EL (cell line): ENCODE measurements around the gene COL12A1.

Source experiments
- DNase-seq: peaks from one replicate; pipeline ENCODE4 v3.0.0-alpha.2; 2016

COL12A1 gene

DNA sequence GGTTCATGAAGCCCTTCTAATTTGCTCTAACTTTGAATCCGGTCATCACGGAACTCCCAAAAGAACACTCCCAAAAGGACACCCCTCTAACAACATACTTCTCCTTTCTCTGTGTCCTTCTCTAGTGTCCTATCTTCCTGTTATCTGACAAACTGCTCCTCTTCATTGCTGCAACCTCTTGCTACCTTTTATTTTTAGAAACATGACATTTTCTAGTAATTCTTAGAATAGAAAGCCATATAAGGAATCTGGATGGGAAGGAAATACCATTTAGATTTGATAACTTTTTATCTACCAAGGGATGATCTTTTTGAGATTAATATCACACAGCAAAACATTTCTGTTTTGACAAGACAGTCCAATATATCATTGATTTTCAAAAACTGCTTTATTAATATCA lies 63.1 kb downstream of the COL12A1 start:
- no peak for DNase-seq

DNA sequence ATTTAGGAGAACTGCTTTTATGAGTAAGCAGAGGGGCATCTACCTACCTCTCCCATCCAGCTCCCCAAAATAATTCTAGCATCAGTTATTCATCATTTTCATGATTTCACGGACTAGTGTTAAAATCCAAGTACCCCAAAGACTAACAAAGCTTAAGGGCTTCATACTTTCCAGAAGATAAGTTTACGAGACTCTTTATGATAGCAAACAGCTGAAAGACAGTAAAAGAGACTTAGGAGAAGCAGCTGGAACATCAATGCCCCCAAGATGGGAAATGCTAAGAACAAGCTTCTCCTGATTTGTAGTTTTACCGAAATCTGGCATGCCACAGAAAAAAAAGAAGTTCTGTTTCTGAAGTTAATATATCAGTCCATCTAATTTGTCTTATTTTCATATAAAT lies 70.0 kb downstream of the COL12A1 start:
- DNase-seq = no peak

DNA sequence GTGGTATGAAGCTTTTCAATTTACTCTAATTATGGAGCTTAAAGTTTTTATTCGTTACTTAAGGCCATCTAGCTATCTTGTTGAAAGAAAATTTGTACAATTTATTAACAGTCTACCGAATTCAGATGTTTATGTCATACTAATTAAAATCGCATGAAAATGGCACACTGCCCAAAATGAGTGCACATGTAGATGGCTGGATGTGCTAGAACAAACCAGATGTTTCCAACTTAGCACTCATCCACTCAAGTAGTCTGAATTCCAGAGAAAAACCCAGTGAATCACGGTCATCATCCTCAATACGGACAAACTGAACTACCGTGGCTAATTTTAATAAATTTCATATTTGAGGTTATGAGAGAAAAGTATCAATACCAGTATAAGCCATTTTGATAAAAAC lies 70.4 kb downstream of the COL12A1 start:
- DNase-seq = peak; percentile 32

DNA sequence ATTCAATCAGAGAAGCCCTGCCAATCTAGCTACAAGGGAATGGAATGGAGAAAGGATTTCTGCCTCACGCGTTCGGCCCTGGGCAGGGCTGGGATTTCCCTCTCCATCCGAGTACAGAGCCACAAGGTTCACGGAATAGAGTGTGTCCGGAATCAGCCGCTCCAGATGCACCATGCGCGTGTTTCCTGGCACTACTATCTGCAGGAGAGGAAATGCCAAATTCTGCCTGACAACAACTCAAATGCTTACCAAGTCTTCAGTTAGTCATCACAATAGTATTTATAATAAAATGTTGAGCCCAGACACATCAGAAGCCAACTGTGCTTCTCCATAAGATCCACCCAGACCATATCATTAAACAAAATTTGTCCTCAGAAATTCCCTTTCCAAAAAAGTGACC lies 75.1 kb downstream of the COL12A1 start:
- DNase-seq = peak; percentile 76

DNA sequence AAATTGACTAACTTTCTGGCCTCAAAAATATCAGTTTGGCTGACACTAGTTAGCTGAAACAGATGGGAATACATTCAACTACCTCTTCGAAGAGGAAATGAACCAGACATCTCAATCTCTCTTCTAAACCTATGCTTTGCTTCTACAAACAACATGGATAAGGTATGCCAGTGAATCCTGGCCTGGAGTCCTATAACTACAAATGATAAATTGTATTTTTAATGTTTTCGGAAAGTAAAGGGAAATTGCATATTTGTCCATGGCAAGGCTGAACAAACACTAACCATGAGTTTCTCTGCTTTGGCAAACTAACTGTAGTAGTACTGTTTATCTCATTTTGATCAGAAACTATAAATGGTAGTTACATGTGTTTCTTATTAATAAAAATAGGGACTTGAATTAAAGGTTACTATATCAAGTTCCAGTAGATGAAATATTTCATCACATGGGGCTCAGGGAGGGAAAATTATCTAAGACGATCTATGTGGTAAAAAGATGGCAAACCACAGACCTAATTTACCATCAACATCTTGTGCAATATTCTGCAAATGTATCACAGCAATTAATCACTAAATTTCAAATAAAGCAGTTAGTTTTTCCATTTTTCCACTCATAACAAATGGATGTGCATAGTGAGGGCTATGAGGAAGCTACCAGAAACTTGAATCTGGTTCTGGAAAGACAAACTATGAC lies 76.8 kb downstream of the COL12A1 start:
- peak; percentile 47 for DNase-seq

DNA sequence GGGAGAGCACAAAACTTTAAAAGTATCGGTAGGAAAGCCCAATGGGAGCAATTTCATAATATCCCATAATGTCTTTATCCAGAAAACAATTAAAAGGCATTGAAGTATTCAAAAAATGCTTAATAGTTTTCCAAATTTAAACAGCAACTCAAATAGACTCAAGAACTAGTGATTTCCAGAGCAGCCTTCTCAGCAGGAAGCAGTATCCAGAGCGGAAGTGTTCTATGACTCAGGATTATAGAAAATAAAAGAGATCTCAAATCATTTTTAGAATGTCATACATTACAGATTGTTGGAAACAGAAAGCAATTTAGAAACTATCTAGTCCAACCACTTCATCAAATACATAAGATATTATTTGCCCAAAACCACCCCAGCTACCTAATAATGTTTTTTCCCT lies 79.3 kb downstream of the COL12A1 start:
- no peak for DNase-seq

DNA sequence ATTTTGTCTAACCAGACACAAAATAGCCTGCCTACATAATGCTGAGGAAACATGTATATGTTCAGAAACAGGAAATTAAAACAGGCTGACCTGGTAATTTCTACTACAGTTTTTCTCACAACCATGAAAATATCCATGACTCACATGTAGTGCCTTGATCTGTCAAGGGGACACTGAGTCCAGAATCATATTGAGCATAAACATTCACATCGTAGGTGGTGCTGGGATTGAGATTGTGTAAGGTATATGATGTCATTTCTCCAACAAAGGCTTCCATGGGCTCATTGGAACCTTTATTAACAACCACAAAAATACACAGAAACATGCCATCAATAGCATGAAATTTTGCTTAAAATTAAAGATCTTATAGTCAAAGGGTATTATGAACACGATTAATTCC lies 80.9 kb downstream of the COL12A1 start:
- no peak for DNase-seq

DNA sequence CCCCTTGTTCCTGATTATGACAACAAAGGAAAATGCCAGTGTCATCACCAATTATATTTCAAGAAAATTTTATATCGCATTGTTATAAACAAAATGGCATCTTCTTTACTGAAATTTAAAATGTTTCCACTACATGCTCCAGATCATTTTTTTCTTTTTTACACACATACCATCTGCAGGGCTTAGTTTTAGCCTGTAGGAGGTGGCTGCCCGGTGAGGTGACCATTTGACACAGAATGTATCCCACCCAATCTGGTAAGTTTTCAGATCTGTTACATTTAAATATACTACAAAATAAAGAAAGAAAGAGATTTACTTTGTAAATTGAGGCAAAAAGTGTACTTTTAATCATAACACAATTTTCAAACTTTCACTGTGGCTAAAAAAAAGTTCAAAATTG lies 81.8 kb downstream of the COL12A1 start:
- no peak for DNase-seq

DNA sequence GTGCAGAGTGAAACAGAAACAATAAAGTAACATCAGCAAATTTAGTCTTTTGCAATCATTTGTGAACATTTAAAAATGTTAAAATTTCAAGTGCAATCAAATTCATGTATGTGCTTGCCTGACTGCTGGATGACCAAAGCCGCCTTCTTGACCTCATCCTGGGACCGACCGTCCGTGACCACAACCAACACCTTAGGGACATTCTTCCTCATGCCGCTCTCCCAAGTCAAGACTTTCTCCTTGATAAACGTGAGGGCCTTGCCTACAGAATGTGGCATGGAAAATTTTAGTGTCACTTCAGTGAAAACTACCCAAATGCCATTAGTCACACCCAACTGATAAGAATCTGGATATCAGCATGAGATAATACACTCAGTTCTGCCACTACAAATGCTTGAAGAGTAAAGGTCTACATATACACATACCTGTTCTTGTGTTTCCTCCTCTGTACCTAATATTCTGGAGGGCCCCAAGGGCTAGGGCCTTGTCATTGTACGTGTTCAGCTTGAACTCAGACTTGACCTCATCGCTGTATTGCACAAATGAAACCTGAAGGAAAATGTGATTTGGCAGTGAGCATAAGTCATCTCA lies 86.8 kb downstream of the COL12A1 start:
- no peak for DNase-seq

DNA sequence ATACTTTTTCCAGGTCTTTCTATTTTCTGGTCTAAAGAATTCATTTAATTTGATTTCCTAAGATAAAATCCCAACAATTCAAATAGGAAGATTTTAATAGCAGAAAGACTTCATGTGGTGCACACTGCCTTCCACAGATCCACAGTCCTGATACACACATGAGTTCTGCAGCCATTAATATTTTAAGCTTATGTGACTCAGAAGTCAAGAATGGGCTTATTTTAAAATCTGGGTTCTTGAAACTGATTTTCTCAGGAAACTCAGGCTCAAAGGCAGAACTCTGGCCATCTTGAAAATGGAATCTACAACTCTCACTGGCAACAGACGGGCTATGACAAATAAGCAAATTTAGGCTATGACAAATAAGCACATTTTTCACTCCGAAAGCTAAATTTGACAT lies 88.2 kb downstream of the COL12A1 start:
- DNase-seq = peak; percentile 57

DNA sequence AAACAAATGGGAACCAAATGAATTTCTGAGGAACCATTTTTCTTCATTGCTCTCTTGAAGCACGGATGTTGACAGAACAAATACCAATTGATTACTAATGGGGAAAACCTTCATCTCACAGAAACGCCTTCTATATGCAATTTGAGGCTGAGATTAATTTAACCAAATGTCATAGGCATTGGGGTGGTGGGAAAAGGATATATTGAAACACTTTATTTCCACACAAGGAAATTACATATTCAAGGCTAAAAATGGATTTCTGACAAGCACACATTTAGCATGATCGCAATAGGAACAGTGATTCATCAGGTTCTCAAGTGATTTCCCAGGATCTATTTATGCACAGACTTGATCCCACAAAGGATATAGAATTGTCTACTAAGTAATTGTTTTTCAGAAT lies 88.9 kb downstream of the COL12A1 start:
- DNase-seq = peak; percentile 52

DNA sequence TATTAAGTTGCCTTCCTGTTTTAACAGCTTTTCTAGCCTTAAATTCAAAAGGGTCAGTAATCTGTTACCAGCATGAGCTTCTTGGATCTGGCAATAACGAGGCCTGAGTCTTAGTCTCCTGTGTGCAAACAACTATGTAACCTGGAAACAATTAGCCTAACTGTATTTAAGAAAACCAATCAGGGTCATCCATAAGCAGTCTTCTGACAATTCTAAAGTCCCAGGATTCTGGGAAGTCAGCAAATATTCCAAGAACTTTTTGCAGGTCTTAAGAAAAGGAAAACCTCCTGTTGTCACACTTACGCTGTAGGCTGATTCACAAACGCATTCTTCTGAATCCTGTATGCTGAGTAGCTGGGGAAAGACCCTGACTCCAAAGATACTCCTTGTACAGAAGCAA lies 90.4 kb downstream of the COL12A1 start:
- DNase-seq = no peak

DNA sequence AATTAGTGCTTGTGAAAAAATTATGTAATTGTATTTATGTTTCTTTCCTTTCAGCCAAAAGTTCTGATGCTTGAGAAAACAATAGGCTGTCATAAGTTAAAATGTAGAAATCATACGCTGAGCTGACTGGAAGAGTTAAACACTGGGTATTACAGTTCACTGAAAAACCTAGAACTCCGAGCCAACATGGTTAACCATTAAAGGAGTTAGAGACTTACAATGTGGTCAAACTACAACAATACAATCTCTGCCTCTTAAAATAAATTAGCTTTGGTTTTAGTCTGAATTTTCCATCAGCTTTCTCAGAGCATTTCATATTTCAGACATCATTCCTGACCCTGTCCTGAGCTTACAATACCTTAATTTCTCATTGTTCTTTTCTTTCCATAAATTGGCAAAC lies 91.0 kb downstream of the COL12A1 start:
- no peak for DNase-seq

DNA sequence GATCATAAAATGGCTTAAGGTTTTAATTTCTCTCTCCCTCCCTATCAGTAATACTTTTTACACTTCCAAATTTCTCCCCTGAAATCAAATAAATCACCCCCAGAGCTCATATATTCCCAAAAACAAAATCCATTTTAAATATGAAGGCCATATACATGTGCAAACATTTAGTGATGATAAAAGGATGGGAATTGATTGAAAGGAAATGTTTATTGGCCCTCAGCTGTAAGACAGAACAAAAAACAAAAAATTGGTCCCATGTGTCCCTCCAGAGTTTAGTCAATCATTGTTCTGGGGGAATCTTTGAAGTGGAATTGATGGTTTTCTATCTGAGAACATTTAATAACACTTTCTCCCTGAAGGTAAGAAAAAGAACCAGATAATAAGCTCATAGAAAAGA lies 91.7 kb downstream of the COL12A1 start:
- DNase-seq = no peak

DNA sequence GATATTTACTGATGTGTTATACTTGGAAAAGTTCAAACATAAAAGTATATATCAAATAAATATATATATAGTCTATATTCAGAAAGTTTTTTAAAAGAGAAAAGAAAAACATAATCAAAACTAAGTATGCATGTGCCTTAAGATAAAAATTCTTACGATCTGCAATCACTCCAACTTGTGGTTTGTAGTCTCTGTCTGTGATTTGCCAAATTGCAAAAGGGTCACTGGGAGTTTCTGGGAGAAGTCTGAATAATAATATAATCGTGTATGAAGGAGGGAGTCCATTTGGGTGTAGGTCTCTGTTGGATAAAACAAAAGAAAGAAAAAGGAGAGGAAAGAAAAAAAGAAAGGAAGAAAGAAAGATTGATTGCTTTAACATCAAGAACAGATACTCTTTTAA lies 92.4 kb downstream of the COL12A1 start:
- DNase-seq = no peak

DNA sequence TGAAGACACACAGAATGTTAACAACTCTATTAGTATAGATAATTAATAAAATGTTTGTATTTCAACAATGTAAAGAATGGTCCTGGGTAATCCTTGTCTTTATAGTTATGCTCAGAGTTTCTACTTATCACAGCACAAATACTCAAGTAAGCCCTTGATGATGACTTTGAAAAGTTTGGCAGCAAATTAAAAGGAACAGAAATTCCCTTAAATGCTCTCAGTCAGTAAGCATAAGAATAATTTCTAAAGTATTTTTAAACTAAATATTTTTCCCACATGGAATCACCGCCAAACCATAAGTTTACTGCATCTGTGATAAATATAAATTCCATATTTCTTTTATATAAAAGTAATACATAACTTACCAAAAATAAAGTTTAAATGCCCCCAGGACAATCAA lies 96.1 kb downstream of the COL12A1 start:
- no peak for DNase-seq

DNA sequence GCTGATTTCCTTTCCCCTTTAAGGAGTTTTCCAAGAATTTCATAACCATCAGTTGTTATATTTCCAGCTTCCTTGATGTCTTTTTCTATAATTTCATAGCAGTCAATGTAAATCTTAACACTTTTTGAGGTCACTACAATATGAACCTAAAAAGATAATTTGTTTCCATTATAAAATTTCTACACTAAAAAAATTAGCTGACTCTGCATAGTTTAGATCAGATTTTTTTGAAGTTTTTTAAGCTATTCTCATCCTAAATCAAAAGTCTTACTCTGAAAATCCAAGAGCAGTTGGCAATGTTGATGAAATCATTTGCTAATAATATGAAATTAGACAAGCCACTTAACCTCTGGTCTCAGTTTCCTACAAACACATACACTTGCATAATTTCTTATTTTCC lies 96.8 kb downstream of the COL12A1 start:
- no peak for DNase-seq

DNA sequence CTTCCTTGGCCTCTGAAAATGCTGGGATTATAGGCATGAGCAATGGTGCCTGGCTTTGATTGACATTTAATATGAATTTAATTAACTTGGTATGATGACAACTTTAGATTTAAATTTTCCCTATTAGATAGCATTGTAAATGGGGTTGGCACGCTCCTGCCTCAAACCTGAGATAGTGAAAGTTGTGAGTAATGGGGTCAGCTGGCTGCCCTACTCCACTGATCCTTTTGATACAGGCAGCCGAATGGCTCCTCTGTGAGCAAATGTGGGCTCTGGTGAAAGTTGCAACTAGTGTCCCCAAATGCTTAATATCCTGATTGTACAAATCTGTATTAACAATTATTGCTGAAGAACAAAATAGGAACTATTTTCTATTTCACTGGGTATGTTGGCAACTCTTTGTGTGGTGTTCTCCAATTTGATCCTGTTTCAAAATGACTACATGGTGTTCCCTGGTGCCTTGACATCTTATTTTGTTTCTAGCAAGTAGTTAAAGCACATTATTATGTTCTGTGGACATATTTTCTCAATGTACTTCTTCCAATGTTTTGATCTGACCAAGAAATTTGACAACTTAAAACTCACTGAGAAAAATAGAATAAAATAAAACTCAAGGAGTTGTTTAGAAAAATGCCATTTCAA lies 97.4 kb downstream of the COL12A1 start:
- no peak for DNase-seq

DNA sequence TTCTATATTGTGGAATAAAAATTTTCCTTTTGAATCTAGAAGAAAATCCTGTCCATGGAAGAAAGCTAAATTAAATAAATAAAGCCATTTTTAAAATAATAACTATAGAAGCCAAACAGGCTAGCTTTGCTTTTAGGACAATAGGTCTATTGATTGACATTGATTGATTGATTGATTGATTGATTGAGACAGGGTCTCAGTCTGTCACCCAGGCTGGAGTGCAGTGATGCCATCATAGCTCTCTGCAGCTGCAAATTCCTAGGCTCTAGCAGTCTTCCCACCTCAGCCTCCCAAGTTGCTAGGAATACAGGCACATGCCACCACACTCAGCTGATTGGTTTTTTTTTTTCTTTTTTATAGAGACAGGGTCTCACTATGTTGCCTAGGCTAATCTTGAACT lies 97.9 kb downstream of the COL12A1 start:
- no peak for DNase-seq

DNA sequence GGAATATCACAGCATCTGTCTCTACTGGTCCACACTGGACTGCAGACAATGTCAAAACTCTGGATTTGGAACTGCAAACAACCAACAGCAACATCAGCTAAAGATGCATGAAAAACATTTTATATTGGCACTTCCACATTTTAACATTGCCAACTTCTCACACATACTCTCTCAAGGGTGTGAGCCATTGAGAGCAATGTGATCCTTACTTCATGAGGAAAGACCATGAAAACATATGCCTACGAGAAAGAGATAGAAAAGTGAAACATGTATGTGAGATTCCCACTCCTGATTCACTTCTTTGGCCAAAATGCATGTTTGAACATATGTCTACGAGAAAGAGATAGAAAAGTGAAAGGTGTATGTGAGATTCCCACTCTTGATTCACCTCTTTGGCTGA lies 99.4 kb downstream of the COL12A1 start:
- DNase-seq = no peak

DNA sequence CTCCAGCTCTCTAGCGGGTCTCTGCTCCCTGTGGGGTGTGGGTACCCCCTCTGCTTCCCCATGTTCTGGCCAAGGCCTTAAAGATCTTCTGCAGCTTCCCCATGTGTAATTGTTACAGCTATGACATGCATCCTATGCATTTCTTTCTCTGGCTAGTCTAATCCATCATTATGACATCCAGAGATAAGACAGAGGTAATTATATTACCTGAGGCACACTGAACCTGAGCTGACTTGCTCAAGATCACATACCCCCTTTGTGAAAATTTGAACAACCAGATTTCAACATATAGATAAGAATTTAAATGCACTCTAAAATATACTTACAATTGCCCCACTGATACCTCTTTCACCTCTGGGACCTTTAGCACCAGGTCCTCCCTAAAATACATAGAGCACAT lies 102.4 kb downstream of the COL12A1 start:
- DNase-seq = no peak

DNA sequence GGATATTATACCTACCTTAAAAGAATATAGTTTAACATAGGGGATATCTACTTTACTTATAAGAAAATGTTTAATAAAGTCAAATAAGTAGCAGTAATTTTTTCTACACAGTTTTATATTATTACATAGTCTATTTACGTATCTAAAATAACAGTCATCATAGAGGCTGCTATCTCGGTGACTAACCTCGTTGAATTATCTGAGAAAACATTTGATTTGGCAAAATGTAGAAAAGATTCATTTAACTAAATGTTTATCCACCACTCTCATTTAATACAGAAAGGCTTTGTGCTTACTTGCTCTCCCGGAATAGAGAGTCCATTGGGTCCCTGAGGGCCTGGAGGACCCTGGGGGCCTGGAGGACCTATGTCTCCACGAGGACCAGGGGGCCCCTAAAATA lies 103.6 kb downstream of the COL12A1 start:
- peak; percentile 40 for DNase-seq

DNA sequence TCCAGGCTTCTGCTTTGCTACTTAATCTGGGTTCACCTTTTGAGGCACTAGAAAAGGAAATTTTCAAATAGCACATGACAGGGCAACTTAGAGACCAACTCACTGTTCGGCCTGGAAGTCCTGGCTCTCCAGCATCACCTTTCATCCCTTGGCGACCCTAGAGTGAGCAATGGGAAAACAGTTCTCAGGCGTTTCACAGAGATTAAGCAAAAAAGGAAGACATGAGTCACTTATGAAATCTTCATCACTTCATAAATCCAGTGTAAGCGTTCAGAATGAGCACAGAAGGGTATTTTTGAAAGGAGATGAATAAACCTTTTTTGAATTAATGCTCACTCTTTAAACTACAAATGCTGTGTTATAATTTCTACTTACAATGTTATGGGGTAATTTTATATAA lies 104.0 kb downstream of the COL12A1 start:
- peak; percentile 85 for DNase-seq

DNA sequence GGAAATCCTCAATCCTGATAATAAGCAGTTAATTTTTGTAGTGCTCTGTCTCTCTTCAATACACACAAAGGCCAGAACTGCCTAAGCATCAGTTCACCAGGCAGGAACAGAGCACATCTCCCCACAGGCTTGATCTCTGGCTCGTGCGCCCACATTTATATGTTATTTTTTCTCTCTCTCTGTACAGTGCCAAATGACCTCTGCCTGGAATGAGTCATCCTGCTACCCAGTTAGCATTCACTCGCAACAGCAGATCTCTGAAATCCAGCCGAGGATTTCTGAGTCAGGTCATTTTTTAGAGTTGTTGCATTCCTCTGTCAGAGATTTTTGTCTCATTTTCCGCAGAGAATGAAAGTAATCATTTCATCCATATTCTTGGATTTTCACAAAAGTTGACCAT lies 107.1 kb downstream of the COL12A1 start:
- peak; percentile 97 for DNase-seq

DNA sequence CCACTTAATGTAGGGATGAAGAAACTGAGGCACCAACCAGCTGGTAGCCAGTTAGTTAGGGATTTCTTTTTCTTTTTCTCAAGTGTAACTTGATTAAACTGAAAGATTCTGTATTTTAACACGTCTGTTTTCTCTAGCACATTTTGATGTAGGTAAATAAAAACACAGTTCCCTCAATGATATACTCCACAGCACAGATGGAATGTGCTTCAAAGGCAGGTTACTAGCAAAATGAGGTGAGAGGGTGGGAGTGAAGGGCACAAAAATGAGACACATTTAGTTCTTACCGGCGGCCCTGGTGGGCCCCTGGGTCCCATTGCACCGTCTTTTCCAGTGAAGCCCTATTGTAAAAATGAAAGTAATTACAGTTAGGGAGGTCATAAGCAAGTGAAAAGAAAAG lies 108.9 kb downstream of the COL12A1 start:
- no peak for DNase-seq
